GM23248 (cell line): ENCODE results near the gene HOXA13. TPM values are rescaled to one million over a fixed set of nuclear protein-coding genes. Genes with fewer than 3 reads are reported as not detected.

Experiments
- DNase-seq: peaks from one replicate; pipeline ENCODE4 v3.0.0-alpha.2; 2015
- H2AFZ ChIP-seq: fragments of 200-600 bp; sonication (generic); 2 replicates; pipeline ENCODE4 v1.6.1; 2016; ENCODE audit warnings: antibody characterized with exemption
- H3F3A ChIP-seq: fragments of 200-600 bp; sonication (generic); 2 replicates; pipeline ENCODE4 v1.6.1; 2016; ENCODE audit warnings: mild to moderate bottlenecking, antibody characterized with exemption, mixed run types; ENCODE audit not compliant: insufficient read depth
- H3K27ac ChIP-seq: fragments of 200-600 bp; sonication (generic); 2 replicates; pipeline ENCODE4 v1.5.1; 2016; ENCODE audit warnings: mild to moderate bottlenecking
- H3K27me3 ChIP-seq: fragments of 200-600 bp; sonication (generic); replicated peaks from 2 replicates; pipeline ENCODE4 v1.6.1; 2016; ENCODE audit warnings: mild to moderate bottlenecking; ENCODE audit not compliant: insufficient read depth
- H3K36me3 ChIP-seq: fragments of 200-600 bp; sonication (generic); 2 replicates; pipeline ENCODE4 v1.6.1; 2016; ENCODE audit warnings: low read depth, mild to moderate bottlenecking
- H3K4me1 ChIP-seq: fragments of 200-600 bp; sonication (generic); 2 replicates; pipeline ENCODE4 v1.6.1; 2016; ENCODE audit warnings: mild to moderate bottlenecking; ENCODE audit not compliant: insufficient read depth
- H3K4me2 ChIP-seq: fragments of 200-600 bp; sonication (generic); one replicate; pipeline ENCODE4 v1.6.1; 2016; ENCODE audit warnings: mild to moderate bottlenecking; ENCODE audit not compliant: unreplicated experiment
- H3K4me3 ChIP-seq: fragments of 200-600 bp; sonication (generic); 2 replicates; pipeline ENCODE4 v1.5.1; 2016; ENCODE audit warnings: mild to moderate bottlenecking
- H3K79me2 ChIP-seq: fragments of 200-600 bp; sonication (generic); 2 replicates; pipeline ENCODE4 v1.6.1; 2016; ENCODE audit warnings: mild to moderate bottlenecking; ENCODE audit not compliant: insufficient read depth
- H3K9ac ChIP-seq: fragments of 200-600 bp; sonication (generic); 2 replicates; pipeline ENCODE4 v1.6.1; 2016; ENCODE audit warnings: mild to moderate bottlenecking
- H3K9me2 ChIP-seq: fragments of 200-600 bp; sonication (generic); 2 replicates; pipeline ENCODE4 v1.6.1; 2016; ENCODE audit warnings: mixed run types, mild to moderate bottlenecking, moderate library complexity; ENCODE audit not compliant: insufficient read depth
- H3K9me3 ChIP-seq: fragments of 200-600 bp; sonication (generic); one replicate; pipeline ENCODE4 v1.6.1; 2017; ENCODE audit warnings: low read depth
- H4K20me1 ChIP-seq: fragments of 200-600 bp; sonication (generic); 2 replicates; pipeline ENCODE4 v1.6.0; 2016; ENCODE audit not compliant: insufficient read depth
- EZH2 ChIP-seq: fragments of 200-600 bp; sonication (generic); IDR thresholded peaks from 2 replicates; pipeline ENCODE4 v1.6.1; 2018; ENCODE audit warnings: antibody characterized with exemption, mild to moderate bottlenecking; ENCODE audit not compliant: insufficient read depth, poor library complexity, severe bottlenecking
- EZH2phosphoT487 ChIP-seq: fragments of 200-600 bp; sonication (generic); IDR thresholded peaks from 2 replicates; pipeline ENCODE4 v1.6.1; 2018; ENCODE audit warnings: antibody characterized with exemption, moderate library complexity, mild to moderate bottlenecking, low read depth; ENCODE audit not compliant: insufficient read depth
- WGBS, 2 experiments: methylation state at CpG; one replicate each; pipeline ENCODE4 v1.1.6; 2015 to 2017; ENCODE audit warnings: low lambda C conversion rate in 2 of 2, low coverage in 1 of 2; ENCODE audit errors: missing lambda C conversion rate in 2 of 2; 5-methylcytosine and 5-hydroxymethylcytosine counted together
- in situ Hi-C: fragments of 300-500 bp; cut with MboI; formaldehyde crosslinking; loops from 2 replicates; pipeline ENCODE4 v1.15.0; 2020
- polyA plus RNA-seq: library from polyadenylated mRNA; unstranded; fragments of >200 nt; fragmentation: Nextera tagmentation; extraction: Ambion mirVana; gene quantifications from 2 replicates; pipeline ENCODE4 v1.2.1, GENCODE V29; 2016
- total RNA-seq: library from RNA; depleted of rRNA; stranded (reverse); fragments of >200 nt; shearing (Covaris generic); gene quantifications from 2 replicates; pipeline ENCODE4 v1.2.3, GENCODE V29; 2014

The HOXA13 gene
- total and polyA plus RNA-seq, 2 experiments from 2014 or later = 0.15 to 0.43 TPM

GRCh38 chr7:27156916-27157701 is 42.8 kb downstream of the HOXA13 start:
- no peaks in the 10 kb centered on the region for H3K9me3 ChIP-seq
- H3K9ac ChIP-seq = peak overlapping the region; percentile 80
- H3K4me1 ChIP-seq = peaks cover 12% of the 10 kb centered on the region
- H3K4me3 ChIP-seq = peak overlapping the region; percentile 88
- H3K27ac ChIP-seq = no peak overlapping the region
- peak; percentile 57 for DNase-seq
- H3K4me2 ChIP-seq = peak overlapping the region; percentile 93
- peaks cover 9% of the 10 kb centered on the region; the same call in 1 of the 2 replicates for H3F3A ChIP-seq
- H3K36me3 ChIP-seq = no peaks in the 10 kb centered on the region
- TF ChIP-seq EZH2 (no peak), EZH2phosphoT487 (no peak)
- no peaks in the 10 kb centered on the region for H4K20me1 ChIP-seq
- H3K27me3 ChIP-seq = no peaks in the 10 kb centered on the region
- in situ Hi-C loops = loop anchor here (10.0 kb wide), 3 partner anchors 302 to 1292 kb away; no protein-coding TSS in a partner anchor
- peaks cover 48% of the 10 kb centered on the region for H3K79me2 ChIP-seq
- 30 to 32% methylated on average over 26 to 28 of the region's 30 CpGs for WGBS, 2 experiments
- H3K9me2 ChIP-seq = no peaks in the 10 kb centered on the region
- H2AFZ ChIP-seq = peak overlapping the region; percentile 96

DNA sequence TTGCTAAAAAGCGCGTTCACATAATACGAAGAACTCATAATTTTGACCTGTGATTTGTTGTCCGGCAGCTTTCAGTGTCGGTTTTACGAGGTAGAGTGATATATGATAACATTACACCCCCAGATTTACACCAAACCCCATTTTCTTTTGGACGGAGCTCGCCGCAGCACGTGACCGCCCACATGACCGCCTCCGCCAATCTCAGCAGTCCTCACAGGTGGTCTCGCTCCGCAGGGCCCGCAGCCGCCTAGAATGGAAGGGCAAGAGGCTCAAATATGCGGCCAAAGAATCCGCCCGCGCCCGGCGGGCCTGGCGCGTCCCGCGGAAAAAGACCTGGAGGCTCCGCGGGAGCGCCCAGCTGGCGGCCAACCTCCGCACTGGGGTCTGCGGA is 43.4 kb downstream of the HOXA13 start, which contains the start of gene HOXA7:
Gene HOXA7 (minus strand): TSS at position 168 of the 391 bp plus-strand sequence. CDS start 130 bp downstream, at position 38.
- Histone ChIP-seq H4K20me1 (no peaks in the 10 kb centered on the region), H3K4me2 (peak within 1 kb of the TSS; percentile 93), H3K79me2 (peaks cover 48% of the 10 kb centered on the region), H3K4me3 (peak within 1 kb of the TSS; percentile 88), H3K9ac (peak within 1 kb of the TSS; percentile 80), H3K36me3 (no peaks in the 10 kb centered on the region), H3K27me3 (no peaks in the 10 kb centered on the region), H3K9me2 (no peaks in the 10 kb centered on the region), H3F3A (peaks cover 12% of the 10 kb centered on the region; the same call in 1 of the 2 replicates), H3K9me3 (no peaks in the 10 kb centered on the region), H2AFZ (peak within 1 kb of the TSS; percentile 96), H3K4me1 (peaks cover 12% of the 10 kb centered on the region), H3K27ac (peak within 1 kb of the TSS; percentile 49)
- TF ChIP-seq EZH2phosphoT487 (no peak), EZH2 (no peak)
- DNase-seq = peak; percentile 91
- in situ Hi-C loops = loop anchor here (10.0 kb wide), 3 partner anchors 302 to 1292 kb away; no protein-coding TSS in a partner anchor
- WGBS, 2 experiments = 1% methylated on average over 26 to 33 of the region's 33 CpGs

DNA sequence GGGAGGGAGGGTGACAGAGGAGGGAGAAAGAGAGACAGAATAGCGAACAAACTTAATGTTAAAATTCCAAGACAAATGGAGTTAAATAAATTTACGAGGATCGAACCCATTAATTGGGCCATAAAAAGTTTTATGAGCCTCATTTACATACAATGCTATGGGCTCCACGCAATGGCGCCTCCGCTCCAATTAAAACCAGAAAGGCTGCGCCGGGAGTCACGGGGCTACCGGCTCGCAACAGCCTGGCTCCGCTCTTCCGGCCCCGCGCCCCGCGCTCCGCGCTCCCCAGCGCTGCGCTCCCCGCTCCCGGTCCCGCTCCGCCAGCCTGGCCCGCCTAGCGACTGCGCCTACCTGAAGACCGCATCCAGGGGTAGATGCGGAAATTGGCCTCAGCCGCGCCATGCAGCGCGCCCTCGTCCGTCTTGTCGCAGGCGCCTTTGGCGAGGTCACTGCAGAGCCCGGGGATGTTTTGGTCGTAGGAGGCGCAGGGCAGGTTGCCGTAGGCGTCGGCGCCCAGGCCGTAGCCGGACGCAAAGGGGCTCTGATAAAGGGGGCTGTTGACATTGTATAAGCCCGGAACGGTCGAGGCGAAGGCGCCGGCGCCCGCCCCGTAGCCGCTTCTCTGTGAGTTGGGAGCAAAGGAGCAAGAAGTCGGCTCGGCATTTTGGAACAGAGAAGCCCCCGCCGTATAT is 43.9 kb downstream of the HOXA13 start:
- H3K4me3 ChIP-seq = peak overlapping the region; percentile 88
- H3K79me2 ChIP-seq = peaks cover 49% of the 10 kb centered on the region
- in situ Hi-C loops = loop anchor here (10.0 kb wide), 3 partner anchors 301 to 1291 kb away; no protein-coding TSS in a partner anchor

More for the DNA sequence above, 43.9 kb downstream of the HOXA13 start:
- H3K4me1 ChIP-seq = peaks cover 12% of the 10 kb centered on the region
- H2AFZ ChIP-seq = peak overlapping the region; percentile 96
- DNase-seq = peak; percentile 78
- H3F3A ChIP-seq = peaks cover 14% of the 10 kb centered on the region; the same call in 1 of the 2 replicates
- TF ChIP-seq EZH2phosphoT487 (no peak), EZH2 (no peak)
- peak overlapping the region; percentile 80 for H3K9ac ChIP-seq
- H3K27ac ChIP-seq = peak overlapping the region; percentile 49
- H4K20me1 ChIP-seq = no peaks in the 10 kb centered on the region
- WGBS, 2 experiments = 1 to 2% methylated on average over 63 of the region's 63 CpGs
- no peaks in the 10 kb centered on the region for H3K36me3 ChIP-seq
- no peaks in the 10 kb centered on the region for H3K27me3 ChIP-seq
- H3K4me2 ChIP-seq = peak overlapping the region; percentile 93
- no peaks in the 10 kb centered on the region for H3K9me3 ChIP-seq
- H3K9me2 ChIP-seq = no peaks in the 10 kb centered on the region
